Esophagus squamous epithelium (tissue), 4 donors: ENCODE data around the gene CDC42BPB.

Experiments used
- POLR2A ChIP-seq, 4 donors: fragments of 450-650 bp; IDR thresholded peaks; one replicate each; pipeline ENCODE4 v1.6.1; 2017; ENCODE audit warnings: antibody characterized with exemption in 4 of 4, mild to moderate bottlenecking in 4 of 4, moderate library complexity in 3 of 4
- TF ChIP-seq, protein P1 (sequence below), 6 experiments: fragments of 450-650 bp in 4 of 6; fragments of 200-600 bp in 2 of 6; sonication (generic) in 2 of 6; IDR thresholded peaks; one replicate each; pipeline ENCODE4 v1.5.1; 2016 to 2019; ENCODE audit warnings: antibody characterized with exemption in 6 of 6, mild to moderate bottlenecking in 4 of 6, moderate library complexity in 4 of 6

DNA sequence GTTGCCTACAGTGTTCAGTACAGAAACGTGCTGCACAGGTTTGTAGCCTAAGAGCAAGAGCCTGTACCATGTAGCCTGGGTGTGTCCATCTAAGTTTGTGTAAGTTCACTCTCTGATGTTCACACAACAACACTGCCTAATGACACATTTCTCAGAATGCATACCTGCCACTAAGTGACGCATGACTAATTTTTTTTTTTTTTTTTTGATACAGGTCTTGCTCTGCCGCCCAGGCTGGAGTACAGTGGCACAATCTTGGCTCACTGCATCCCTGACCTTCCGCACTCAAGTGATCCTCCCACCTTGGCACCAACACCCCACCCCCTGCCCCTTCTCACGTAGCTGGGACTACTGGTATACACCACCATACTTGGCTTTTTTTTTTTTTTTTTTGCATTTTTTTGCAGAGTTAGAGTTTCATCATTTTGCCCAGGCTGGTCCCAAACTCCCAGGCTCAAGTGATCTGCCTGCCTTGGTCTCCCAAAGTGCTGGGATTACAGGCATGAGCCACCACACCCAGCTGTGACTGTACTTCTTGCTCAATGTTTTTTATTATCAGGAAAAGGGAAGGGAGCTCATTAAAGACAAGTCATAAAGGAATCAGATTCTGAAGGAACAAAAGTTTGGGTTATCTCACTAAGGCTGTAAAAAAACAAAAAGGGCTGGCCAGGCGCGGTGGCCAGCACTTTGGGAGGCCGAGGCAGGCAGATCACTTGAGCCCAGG is 10.0 kb upstream of the CDC42BPB start:
- TF ChIP-seq, protein P1, sequence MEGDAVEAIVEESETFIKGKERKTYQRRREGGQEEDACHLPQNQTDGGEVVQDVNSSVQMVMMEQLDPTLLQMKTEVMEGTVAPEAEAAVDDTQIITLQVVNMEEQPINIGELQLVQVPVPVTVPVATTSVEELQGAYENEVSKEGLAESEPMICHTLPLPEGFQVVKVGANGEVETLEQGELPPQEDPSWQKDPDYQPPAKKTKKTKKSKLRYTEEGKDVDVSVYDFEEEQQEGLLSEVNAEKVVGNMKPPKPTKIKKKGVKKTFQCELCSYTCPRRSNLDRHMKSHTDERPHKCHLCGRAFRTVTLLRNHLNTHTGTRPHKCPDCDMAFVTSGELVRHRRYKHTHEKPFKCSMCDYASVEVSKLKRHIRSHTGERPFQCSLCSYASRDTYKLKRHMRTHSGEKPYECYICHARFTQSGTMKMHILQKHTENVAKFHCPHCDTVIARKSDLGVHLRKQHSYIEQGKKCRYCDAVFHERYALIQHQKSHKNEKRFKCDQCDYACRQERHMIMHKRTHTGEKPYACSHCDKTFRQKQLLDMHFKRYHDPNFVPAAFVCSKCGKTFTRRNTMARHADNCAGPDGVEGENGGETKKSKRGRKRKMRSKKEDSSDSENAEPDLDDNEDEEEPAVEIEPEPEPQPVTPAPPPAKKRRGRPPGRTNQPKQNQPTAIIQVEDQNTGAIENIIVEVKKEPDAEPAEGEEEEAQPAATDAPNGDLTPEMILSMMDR (IDR thresholded peaks at IDR 0.05), result no peak
- no peak for TF ChIP-seq POLR2A (IDR thresholded peaks at IDR 0.05)
